A549 treated with GW870086 at 1 μM for 4 hours (cell line): ENCODE data around the gene SSBP2. TPM values are rescaled to one million over a fixed set of nuclear protein-coding genes. Genes with fewer than 3 reads are reported as not detected.

Source experiments
- total RNA-seq: library from RNA; stranded (reverse); fragments of 200-300 nt; extraction: Qiagen RNA extraction; gene quantifications from 5 replicates; pipeline ENCODE4 v1.2.3, GENCODE V29; 2022; ENCODE audit warnings: low read depth

SSBP2 gene
- total RNA-seq, result 10.6 to 11.7 TPM (median 11.0 TPM) in 5 replicates

DNA sequence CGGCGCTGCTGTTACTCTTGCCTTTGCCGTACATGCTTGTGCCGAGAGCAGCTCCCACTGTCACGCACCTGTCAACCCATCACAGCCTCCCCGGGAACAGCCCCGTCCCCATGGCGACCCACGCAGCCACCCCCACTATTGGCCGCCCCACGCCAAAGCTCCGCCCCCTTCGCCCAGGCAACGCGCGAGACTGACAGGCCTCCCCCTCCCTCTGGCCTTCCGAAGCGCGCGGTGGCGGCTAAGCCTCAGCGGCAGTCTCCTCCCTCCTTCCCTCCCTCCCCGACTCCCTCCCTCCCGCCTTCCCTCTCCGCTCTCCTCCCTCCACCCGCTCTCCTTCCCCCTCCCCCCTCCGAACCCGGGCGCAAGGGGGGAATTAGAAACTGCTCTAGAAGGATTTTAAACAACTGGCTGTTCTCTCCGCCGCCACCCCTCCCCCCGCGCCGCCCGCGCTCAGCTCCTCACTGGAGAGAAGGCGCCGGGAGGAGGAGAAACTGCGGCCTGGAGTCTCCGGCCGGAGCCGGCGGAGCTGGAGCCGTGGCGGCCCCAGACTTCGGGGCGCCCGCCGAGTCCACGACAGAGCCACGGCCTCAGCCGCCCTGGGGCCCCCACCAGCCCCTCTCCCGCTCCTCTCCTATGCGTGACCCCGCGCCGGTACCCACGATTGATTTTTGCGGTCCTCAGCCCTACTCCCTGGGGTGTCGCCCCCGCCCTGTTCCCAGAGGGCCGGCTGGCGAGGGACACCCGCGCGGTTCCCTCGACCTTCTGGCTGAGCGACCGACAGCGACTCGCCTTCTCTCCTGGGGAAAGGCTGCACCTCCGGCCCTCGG lies at the start of gene SSBP2:
TSS of gene SSBP2 (minus strand) at position 89 of the 827 bp plus-strand sequence. CDS start at position 34, 55 bp downstream.

GRCh38 chr5:81393783-81394718 lies 356.8 kb downstream of the SSBP2 start, which contains the start of gene ACOT12:
Gene ACOT12, minus strand, starts transcription at chr5:81394134. Its CDS starts 20 bp downstream, at chr5:81394114.

Other genes with a start within 250 kb of the SSBP2 start
- 8.2 to 9.8 TPM (median 8.8 TPM) in 5 replicates for gene ATG10, start 220.9 kb upstream of the SSBP2 start, total RNA-seq